Kidney (tissue), 11 donors: ENCODE results near the gene SRGAP2C. TPM values are rescaled to one million over a fixed set of nuclear protein-coding genes. Genes with fewer than 3 reads are reported as not detected.
A peak's percentile ranks its signal among the peaks of the same experiment; 100 is the strongest.
"Not testable (repeated sequence)": the region's sequence is repeated elsewhere in the genome, so short reads cannot be mapped to it uniquely, and the experiment has no call there.

Experiments
- DNase-seq, 5 donors: peaks; one replicate each; pipeline ENCODE4 v3.0.0-alpha.2; 2013 to 2020
- FAIRE-seq: peaks from 2 replicates; lab custom pipeline; 2012; peaks lifted over from hg19 to GRCh38; lab: Jason Lieb, UNC
- H3K27ac ChIP-seq, 2 donors: one replicate each; pipeline ENCODE4 v1.7.0; 2013; ENCODE audit warnings: low read depth in 2 of 2, low read length in 2 of 2, inconsistent platforms in 1 of 2
- H3K27me3 ChIP-seq: one replicate; pipeline ENCODE4 v1.7.1; 2013; ENCODE audit warnings: low read length, inconsistent platforms; ENCODE audit not compliant: control insufficient read depth, insufficient read depth
- H3K36me3 ChIP-seq, 3 donors: one replicate each; pipeline versions ENCODE4 v1.7.0 to v1.7.1; 2013; ENCODE audit warnings: low read length in 3 of 3, control low read depth in 1 of 3, inconsistent platforms in 1 of 3; ENCODE audit not compliant: insufficient read depth in 3 of 3, control insufficient read depth in 2 of 3
- H3K4me1 ChIP-seq, 3 donors: one replicate each; pipeline versions ENCODE4 v1.7.0 to v1.7.1; 2013; ENCODE audit warnings: low read length in 3 of 3, inconsistent platforms in 1 of 3, low read depth in 1 of 3; ENCODE audit not compliant: control insufficient read depth in 2 of 3, insufficient read depth in 2 of 3
- H3K4me3 ChIP-seq, 3 donors: one replicate each; pipeline versions ENCODE4 v1.7.0 to v1.8.1; 2013; ENCODE audit warnings: low read length in 3 of 3, control low read depth in 1 of 3, inconsistent platforms in 1 of 3
- H3K9ac ChIP-seq, 3 donors: one replicate each; pipeline versions ENCODE4 v1.7.0 to v1.7.1; 2013; ENCODE audit warnings: low read length in 3 of 3, control low read depth in 1 of 3, inconsistent platforms in 1 of 3
- H3K9me3 ChIP-seq, 3 donors: one replicate each; pipeline versions ENCODE4 v1.7.0 to v1.7.1; 2013; ENCODE audit warnings: low read length in 3 of 3, control low read depth in 1 of 3, inconsistent platforms in 1 of 3; ENCODE audit not compliant: control insufficient read depth in 2 of 3, insufficient read depth in 1 of 3
- intact Hi-C: fragments of 100-400 bp; cut with DNase I; formaldehyde crosslinking; loops from one replicate; pipeline ENCODE4 v1.11.1; 2022
- polyA plus RNA-seq: library from polyadenylated mRNA; stranded (reverse); fragments of 350-450 nt; fragmentation: Illumina TruSeq; extraction: RNeasy Lipid Tissue Mini Kit (QIAGEN cat#74804); gene quantifications from one replicate; pipeline ENCODE4 v1.2.3, GENCODE V29; 2014; ENCODE audit warnings: low read depth, low replicate concordance; ENCODE audit not compliant: insufficient read depth
- total RNA-seq: library from RNA; stranded (reverse); fragmentation: NEBNext Ultra II Directional; extraction: Animal tissue kit (Norgen Biotek cat#: 25700); gene quantifications from one replicate; pipeline ENCODE4 v1.2.1, GENCODE V29; 2021
- donor health status: control.
- donor health status: control.
- donor health status: DM: yes; HTN: yes; CAD: no.
- donor health status: Normal renal cell carcinoma (clear cell type).

Gene SRGAP2C
- total and polyA plus RNA-seq, 2 donors from 2014 or later, result 6.6 to 29.1 TPM

GRCh38 chr1:121279548-121279898 is 94.7 kb downstream of the SRGAP2C start:
- H3K27ac ChIP-seq, H3K9ac ChIP-seq, DNase-seq, H3K9me3 ChIP-seq, H3K4me3 ChIP-seq, H3K36me3 ChIP-seq, intact Hi-C loops, FAIRE-seq, H3K4me1 ChIP-seq, H3K27me3 ChIP-seq: not testable (repeated sequence)

- not testable (repeated sequence) for H3K36me3 ChIP-seq
These were observed 96.0 kb downstream of the SRGAP2C start for GRCh38 chr1:121280699-121281317.

GRCh38 chr1:121281480-121281879 is 96.7 kb downstream of the SRGAP2C start:
- FAIRE-seq, H3K27me3 ChIP-seq, H3K36me3 ChIP-seq, H3K27ac ChIP-seq, H3K9me3 ChIP-seq, H3K4me1 ChIP-seq, H3K4me3 ChIP-seq, DNase-seq, intact Hi-C loops, H3K9ac ChIP-seq: not testable (repeated sequence)

More at GRCh38 chr1:121280699-121281317, 96.0 kb downstream of the SRGAP2C start:
- H3K9ac ChIP-seq, intact Hi-C loops, H3K9me3 ChIP-seq, H3K27me3 ChIP-seq, DNase-seq, H3K4me1 ChIP-seq, H3K4me3 ChIP-seq, H3K27ac ChIP-seq, FAIRE-seq: not testable (repeated sequence)

GRCh38 chr1:121283587-121284180 is 98.9 kb downstream of the SRGAP2C start:
- H3K27ac ChIP-seq, intact Hi-C loops, H3K27me3 ChIP-seq, H3K4me1 ChIP-seq, H3K4me3 ChIP-seq, H3K36me3 ChIP-seq, FAIRE-seq, DNase-seq, H3K9ac ChIP-seq, H3K9me3 ChIP-seq: not testable (repeated sequence)

- FAIRE-seq, H3K4me3 ChIP-seq, intact Hi-C loops, DNase-seq, H3K4me1 ChIP-seq, H3K27ac ChIP-seq, H3K27me3 ChIP-seq, H3K36me3 ChIP-seq, H3K9ac ChIP-seq, H3K9me3 ChIP-seq: not testable (repeated sequence)
These were observed 107.8 kb downstream of the SRGAP2C start for GRCh38 chr1:121292590-121292989.

- intact Hi-C loops, result not testable (repeated sequence)
These were observed 108.8 kb downstream of the SRGAP2C start for GRCh38 chr1:121293263-121294204.

GRCh38 chr1:121294205-121294570 is 109.4 kb downstream of the SRGAP2C start:
- H3K4me3 ChIP-seq, H3K36me3 ChIP-seq, H3K27ac ChIP-seq, intact Hi-C loops, H3K27me3 ChIP-seq, H3K9me3 ChIP-seq, H3K4me1 ChIP-seq, H3K9ac ChIP-seq, FAIRE-seq, DNase-seq: not testable (repeated sequence)

More at GRCh38 chr1:121293263-121294204, 108.8 kb downstream of the SRGAP2C start:
- H3K36me3 ChIP-seq, H3K4me3 ChIP-seq, H3K4me1 ChIP-seq, H3K9me3 ChIP-seq, H3K27me3 ChIP-seq, FAIRE-seq, H3K9ac ChIP-seq, H3K27ac ChIP-seq: not testable (repeated sequence)
- peak in 1 of 5 donors; percentile 0 for DNase-seq

GRCh38 chr1:121296563-121296962 is 111.8 kb downstream of the SRGAP2C start:
- H3K9ac ChIP-seq, H3K27ac ChIP-seq, H3K27me3 ChIP-seq, H3K9me3 ChIP-seq, intact Hi-C loops, H3K36me3 ChIP-seq, DNase-seq, H3K4me1 ChIP-seq, H3K4me3 ChIP-seq, FAIRE-seq: not testable (repeated sequence)
